Measurements from ENCODE around the gene PLBD2. TPM values are rescaled to one million over a fixed set of nuclear protein-coding genes. Genes with fewer than 3 reads are reported as not detected.

The PLBD2 gene
- polyA plus RNA-seq, 1 experiment: 16.0 TPM

DNA sequence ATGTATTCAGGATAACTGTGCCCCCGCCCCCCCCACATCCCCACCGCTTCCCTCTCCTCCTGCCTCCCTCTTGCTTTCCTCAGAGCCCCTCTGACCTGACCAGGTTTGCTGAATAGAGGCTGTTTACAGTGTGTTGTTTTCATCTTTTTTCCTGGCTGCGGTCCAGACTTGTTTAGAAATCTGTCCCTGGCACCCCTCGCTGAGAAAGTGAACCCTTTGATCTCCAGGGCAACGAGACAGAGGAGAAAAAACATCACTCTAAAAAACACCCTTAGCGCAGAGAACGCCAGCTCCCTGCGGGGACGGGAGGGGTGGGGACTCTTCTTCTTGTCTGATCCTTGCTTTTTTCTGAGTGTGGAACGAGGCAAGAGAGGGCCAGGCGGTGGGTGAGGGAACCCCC is 22.8 kb downstream of the PLBD2 start:
- no peak for DNase-seq (ENCODE audit: low read depth, low spot score)
- TF ChIP-seq, protein P1, sequence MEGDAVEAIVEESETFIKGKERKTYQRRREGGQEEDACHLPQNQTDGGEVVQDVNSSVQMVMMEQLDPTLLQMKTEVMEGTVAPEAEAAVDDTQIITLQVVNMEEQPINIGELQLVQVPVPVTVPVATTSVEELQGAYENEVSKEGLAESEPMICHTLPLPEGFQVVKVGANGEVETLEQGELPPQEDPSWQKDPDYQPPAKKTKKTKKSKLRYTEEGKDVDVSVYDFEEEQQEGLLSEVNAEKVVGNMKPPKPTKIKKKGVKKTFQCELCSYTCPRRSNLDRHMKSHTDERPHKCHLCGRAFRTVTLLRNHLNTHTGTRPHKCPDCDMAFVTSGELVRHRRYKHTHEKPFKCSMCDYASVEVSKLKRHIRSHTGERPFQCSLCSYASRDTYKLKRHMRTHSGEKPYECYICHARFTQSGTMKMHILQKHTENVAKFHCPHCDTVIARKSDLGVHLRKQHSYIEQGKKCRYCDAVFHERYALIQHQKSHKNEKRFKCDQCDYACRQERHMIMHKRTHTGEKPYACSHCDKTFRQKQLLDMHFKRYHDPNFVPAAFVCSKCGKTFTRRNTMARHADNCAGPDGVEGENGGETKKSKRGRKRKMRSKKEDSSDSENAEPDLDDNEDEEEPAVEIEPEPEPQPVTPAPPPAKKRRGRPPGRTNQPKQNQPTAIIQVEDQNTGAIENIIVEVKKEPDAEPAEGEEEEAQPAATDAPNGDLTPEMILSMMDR (IDR thresholded peaks at IDR 0.05; ENCODE audit: low read depth, low read length): no peak
- H3K4me3 ChIP-seq (ENCODE audit: low read depth, low read length): no peak overlapping the region
- no peaks in the 10 kb centered on the region for H3K9me3 ChIP-seq (ENCODE audit: control insufficient read depth, insufficient read depth, low read length)
- ChIA-PET POLR2A (no interaction called here), CTCF (no interaction called here)
- no peak overlapping the region for H3K27ac ChIP-seq (ENCODE audit: low read depth, low read length)
- H3K27me3 ChIP-seq (ENCODE audit: control insufficient read depth, insufficient read depth, low read length): no peaks in the 10 kb centered on the region

DNA sequence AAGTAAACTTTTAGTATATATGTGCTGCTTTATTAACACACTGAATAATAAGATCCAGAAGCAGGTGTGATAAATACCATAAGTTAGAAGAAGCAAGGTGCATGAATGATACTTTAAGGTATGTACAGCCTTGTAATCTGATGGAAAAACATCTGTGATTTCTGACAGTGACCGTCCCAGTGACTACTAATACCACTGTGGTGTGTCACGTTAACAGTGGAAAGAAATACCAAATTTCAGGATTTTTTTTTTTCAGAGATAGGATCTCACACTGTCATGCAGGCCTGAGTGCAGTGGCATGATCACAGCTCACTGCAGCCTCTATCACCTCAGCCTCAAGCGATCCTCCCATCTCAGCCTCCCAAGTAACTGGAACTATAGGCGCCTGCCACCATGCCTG is 23.8 kb downstream of the PLBD2 start:
- ChIA-PET CTCF (no interaction called here), POLR2A (no interaction called here)
- no peak overlapping the region for H3K27ac ChIP-seq (ENCODE audit: low read depth, low read length)
- no peaks in the 10 kb centered on the region for H3K9me3 ChIP-seq (ENCODE audit: control insufficient read depth, insufficient read depth, low read length)
- DNase-seq (ENCODE audit: low read depth, low spot score): no peak
- H3K4me3 ChIP-seq (ENCODE audit: low read depth, low read length): no peak overlapping the region
- TF ChIP-seq, protein P1 (IDR thresholded peaks at IDR 0.05; ENCODE audit: low read depth, low read length): no peak
- H3K27me3 ChIP-seq (ENCODE audit: control insufficient read depth, insufficient read depth, low read length): no peaks in the 10 kb centered on the region

DNA sequence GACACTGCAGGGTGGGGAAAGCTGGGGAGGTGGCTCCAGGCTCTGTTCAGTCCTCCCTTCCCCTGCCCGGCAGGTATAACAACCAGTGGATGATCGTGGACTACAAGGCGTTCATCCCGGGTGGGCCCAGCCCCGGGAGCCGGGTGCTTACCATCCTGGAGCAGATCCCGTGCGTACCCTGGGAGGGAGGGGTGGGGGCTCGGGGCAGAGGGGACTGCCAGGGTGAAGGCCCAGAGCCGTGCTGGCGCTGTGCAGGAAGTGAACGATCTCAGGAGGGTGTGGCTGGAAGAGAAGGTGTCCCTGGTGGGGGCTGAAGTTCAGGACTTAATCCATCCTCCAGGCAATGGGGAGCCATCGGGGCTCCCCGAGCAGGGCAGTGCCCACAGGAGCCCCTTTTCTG is 26.4 kb downstream of the PLBD2 start:
- ChIA-PET CTCF (no interaction called here), POLR2A (no interaction called here)
- no peaks in the 10 kb centered on the region for H3K27me3 ChIP-seq (ENCODE audit: control insufficient read depth, insufficient read depth, low read length)
- no peaks in the 10 kb centered on the region for H3K9me3 ChIP-seq (ENCODE audit: control insufficient read depth, insufficient read depth, low read length)
- no peak overlapping the region for H3K4me3 ChIP-seq (ENCODE audit: low read depth, low read length)
- H3K27ac ChIP-seq (ENCODE audit: low read depth, low read length): no peak overlapping the region
- DNase-seq (ENCODE audit: low read depth, low spot score): no peak
- TF ChIP-seq, protein P1 (IDR thresholded peaks at IDR 0.05; ENCODE audit: low read depth, low read length): no peak

DNA sequence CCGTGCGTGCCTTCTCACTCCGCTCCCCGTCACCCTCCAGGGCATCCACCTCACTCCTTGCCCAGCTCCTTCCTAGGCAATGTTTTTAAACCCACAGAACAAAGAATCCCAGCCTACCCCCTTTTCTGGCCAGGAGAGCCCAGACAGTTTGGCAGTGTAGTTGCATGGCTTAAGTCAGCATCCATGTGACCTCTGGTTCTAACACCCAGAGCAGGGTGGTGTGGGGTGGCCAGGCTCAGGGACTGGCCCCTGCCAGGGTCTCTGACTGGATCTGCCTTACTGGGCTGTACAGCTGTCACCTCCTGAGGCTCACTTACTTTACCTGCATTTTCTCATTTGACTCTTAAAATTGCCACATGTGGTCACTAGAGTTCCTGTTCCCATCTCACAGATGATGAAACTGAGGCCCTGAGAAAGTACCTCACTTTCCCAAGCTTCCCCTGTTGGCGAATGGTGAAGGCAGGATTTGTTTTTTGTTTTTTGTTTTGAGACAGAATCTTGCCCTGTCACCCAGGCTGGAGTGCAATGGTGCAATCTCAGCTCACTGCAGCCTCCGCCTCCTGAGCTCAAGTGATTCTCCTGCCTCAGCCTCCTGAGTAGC is 27.0 kb downstream of the PLBD2 start:
- Histone ChIP-seq H3K4me3 (ENCODE audit: low read depth, low read length) (no peak overlapping the region), H3K27me3 (ENCODE audit: control insufficient read depth, insufficient read depth, low read length) (no peaks in the 10 kb centered on the region), H3K27ac (ENCODE audit: low read depth, low read length) (no peak overlapping the region), H3K9me3 (ENCODE audit: control insufficient read depth, insufficient read depth, low read length) (no peaks in the 10 kb centered on the region)
- TF ChIP-seq, protein P1 (IDR thresholded peaks at IDR 0.05; ENCODE audit: low read depth, low read length): no peak
- POLR2A ChIA-PET: no interaction called here
- CTCF ChIA-PET: no interaction called here
- DNase-seq (ENCODE audit: low read depth, low spot score): no peak

DNA sequence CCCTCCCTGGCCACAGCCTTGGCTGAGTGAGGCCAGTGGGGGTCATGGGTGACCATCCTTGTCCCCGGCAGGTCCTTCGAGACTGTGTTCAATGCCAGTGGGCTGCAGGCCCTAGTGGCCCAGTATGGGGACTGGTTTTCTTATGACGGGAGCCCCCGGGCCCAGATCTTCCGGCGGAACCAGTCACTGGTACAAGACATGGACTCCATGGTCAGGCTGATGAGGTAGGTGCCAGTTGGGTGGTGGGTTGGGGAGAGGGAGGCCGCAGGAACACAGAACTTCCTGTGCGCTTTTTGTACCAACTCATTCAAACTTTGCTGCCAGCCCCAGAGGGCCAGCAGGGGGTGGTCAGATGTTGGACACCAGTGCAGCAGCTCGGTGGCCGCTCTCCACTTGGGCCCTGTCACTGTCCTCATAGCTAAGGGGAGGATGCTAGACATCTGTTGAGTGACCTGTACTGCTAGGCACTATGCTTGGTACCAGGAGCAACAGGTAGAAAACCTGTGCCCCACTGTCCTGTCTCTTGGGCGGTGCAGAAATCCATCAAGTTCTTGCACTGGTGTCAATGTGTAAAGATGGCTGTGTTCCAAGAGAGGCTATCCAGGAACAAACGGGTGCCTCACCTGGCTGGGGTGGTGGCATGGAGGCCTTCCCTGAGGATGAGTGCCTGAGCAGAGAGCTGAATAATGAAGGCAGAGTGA is 28.6 kb downstream of the PLBD2 start:
- Histone ChIP-seq H3K9me3 (ENCODE audit: control insufficient read depth, insufficient read depth, low read length) (no peaks in the 10 kb centered on the region), H3K4me3 (ENCODE audit: low read depth, low read length) (no peak overlapping the region), H3K27ac (ENCODE audit: low read depth, low read length) (no peak overlapping the region), H3K27me3 (ENCODE audit: control insufficient read depth, insufficient read depth, low read length) (no peaks in the 10 kb centered on the region)
- POLR2A ChIA-PET: no interaction called here
- TF ChIP-seq, protein P1 (IDR thresholded peaks at IDR 0.05; ENCODE audit: low read depth, low read length): no peak
- no peak for DNase-seq (ENCODE audit: low read depth, low spot score)
- CTCF ChIA-PET: interaction anchor here (1.4 kb wide), 1 partner anchor 39 kb away, joined by 4 read pairs; no protein-coding TSS in a partner anchor

All from AG04450 (cell line).